Measurements from ENCODE around the gene AP2M1. TPM values are rescaled to one million over a fixed set of nuclear protein-coding genes. Genes with fewer than 3 reads are reported as not detected.

AP2M1 gene
- total and polyA plus RNA-seq, 5 experiments from 2014 or later = 181 to 271 (median 210) TPM

DNA sequence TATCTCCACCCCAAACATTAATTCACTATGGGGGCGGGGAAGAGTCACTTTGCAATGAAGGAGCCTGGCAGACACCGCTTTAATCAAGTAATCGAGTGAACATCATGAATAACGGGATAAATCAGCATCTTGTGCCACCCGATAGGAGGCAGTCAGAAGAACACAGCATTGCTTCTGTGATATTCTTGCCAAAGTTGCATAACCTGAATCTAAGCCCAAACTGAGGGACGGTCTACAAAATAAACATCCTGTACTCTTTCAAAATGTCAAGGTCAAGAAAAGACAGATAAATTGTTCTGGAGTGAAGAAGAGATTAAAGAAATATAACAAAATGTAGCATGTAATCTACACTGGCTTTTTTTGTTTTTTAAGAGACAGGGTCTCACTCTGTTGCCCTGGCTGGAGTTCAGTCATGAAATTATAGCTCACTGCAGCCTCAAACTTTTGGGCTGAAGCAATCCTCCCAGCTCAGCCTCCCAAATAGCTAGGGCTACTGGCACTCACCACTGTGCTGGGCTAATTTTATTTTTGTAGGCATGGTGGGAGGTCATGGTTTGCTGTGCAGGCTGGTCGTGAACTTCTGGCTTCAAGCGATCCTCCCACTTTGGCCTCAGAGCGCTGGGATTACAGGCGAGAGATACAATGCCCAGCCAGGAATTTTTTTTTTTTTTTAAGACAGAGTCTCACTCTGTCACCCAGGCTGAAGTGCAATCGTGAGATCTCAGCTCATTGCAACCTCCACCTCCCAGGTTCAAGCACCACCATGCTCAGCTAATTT is 34.7 kb downstream of the AP2M1 start:
- H3K36me3 Mint-ChIP-seq = no peaks in the 10 kb centered on the region
- no peaks in the 10 kb centered on the region for H3K9me3 Mint-ChIP-seq
- ATAC-seq (no peak), DNase-seq (no peak)
- no peak overlapping the region for H3K4me3 Mint-ChIP-seq
- POLR2A ChIA-PET = no interaction called here
- peaks cover 12 to 24% (median 14%) of the 10 kb centered on the region in 5 donors for H3K27me3 Mint-ChIP-seq
- H3K27ac Mint-ChIP-seq = no peak overlapping the region
- no peaks in the 10 kb centered on the region for H3K4me1 Mint-ChIP-seq

DNA sequence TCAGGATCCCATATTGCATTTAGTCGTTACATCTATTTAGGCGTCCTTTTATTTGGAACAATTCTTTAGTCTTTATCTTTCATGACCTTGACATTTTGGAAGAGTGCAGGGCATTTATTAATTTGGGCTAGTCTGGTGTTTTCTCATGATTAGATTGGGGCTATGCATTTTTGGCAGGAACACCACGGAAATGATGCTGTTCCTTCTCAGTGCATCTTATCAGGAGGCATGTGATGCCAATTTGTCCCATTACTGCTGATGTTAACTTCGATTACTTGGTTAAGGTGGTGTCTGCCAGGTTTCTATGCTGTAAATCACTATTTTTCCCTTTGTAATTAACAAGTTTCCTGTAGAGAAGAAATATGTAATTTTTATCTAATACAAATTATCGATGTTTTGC is 36.6 kb downstream of the AP2M1 start:
- POLR2A ChIA-PET = no interaction called here
- DNase-seq = no peak
- Mint-ChIP-seq H3K27me3 (peaks cover 10 to 21% (median 12%) of the 10 kb centered on the region in 5 donors), H3K4me1 (no peaks in the 10 kb centered on the region), H3K36me3 (no peaks in the 10 kb centered on the region), H3K27ac (no peak overlapping the region), H3K4me3 (no peak overlapping the region), H3K9me3 (no peaks in the 10 kb centered on the region)
- no peak for ATAC-seq

DNA sequence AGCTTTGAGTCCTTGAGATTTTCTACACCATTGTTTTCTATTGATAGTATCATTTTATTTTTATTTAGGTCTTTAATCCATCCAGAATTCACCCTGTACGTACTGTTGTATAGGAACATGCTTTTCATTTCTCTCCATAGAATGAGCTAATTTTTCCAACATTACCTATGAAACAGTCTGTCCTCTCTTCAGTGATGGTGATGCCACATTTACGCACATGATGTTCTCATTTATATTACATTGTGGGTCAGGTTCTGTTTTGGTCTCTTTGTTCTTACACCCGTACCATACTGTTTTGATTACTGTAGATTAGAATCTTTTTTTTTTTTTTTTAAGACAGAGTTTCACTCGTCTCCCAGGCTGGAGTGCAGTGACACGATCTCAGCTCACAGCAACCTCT is 37.1 kb downstream of the AP2M1 start:
- Mint-ChIP-seq H3K27ac (no peak overlapping the region), H3K4me3 (no peak overlapping the region), H3K9me3 (no peaks in the 10 kb centered on the region), H3K27me3 (peaks cover 6 to 17% (median 8%) of the 10 kb centered on the region in 5 donors), H3K4me1 (no peaks in the 10 kb centered on the region), H3K36me3 (no peaks in the 10 kb centered on the region)
- ATAC-seq = no peak
- DNase-seq = no peak
- POLR2A ChIA-PET = no interaction called here

DNA sequence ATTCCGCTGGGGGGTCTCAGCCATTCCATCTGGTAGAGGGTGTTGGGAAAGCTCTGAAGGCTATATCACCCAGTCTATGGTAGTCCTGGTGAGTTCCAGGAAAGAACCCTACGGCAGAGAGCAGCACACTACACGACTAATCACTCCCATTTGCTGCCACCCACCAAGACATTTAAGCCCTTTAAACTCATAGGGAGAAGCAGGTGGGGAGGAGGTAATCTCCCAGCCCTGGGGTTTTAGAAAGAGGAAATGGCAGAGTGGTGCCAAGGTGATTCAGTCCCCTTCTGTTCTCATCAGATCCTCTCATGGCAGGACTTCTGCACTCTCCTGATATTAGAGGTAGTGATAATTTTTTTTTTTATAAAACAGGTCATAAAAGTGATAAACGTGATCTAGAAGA is 44.2 kb downstream of the AP2M1 start:
- Mint-ChIP-seq H3K4me3 (no peak overlapping the region), H3K4me1 (no peaks in the 10 kb centered on the region), H3K9me3 (no peaks in the 10 kb centered on the region), H3K27ac (no peak overlapping the region), H3K27me3 (peaks cover 2 to 24% (median 13%) of the 10 kb centered on the region in 5 donors), H3K36me3 (no peaks in the 10 kb centered on the region)
- POLR2A ChIA-PET = no interaction called here
- DNase-seq (no peak), ATAC-seq (no peak)

DNA sequence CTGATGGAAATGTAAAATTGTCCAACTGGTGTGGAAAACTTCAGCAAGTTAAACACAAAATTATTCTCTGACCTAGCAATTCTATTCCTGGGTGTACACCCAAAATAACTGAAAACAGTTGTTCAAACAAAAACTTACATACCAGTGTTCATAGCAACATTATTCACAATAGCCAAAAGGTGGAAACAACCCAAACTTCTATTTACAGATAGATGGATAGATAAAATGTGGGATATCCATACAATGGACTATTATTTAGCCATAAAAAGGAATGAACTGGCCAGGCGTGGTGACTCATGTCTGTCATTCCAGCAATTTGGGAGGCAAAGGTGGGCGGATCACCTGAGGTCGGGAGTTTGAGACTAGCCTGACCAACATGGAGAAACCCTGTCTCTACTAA is 47.9 kb downstream of the AP2M1 start:
- ATAC-seq = no peak
- Mint-ChIP-seq H3K4me3 (no peak overlapping the region), H3K4me1 (peaks cover 0 to 2% (median 0%) of the 10 kb centered on the region in 4 donors), H3K27me3 (peaks cover 11 to 41% (median 32%) of the 10 kb centered on the region in 5 donors), H3K9me3 (no peaks in the 10 kb centered on the region), H3K27ac (no peak overlapping the region), H3K36me3 (no peaks in the 10 kb centered on the region)
- DNase-seq = no peak
- POLR2A ChIA-PET = no interaction called here

DNA sequence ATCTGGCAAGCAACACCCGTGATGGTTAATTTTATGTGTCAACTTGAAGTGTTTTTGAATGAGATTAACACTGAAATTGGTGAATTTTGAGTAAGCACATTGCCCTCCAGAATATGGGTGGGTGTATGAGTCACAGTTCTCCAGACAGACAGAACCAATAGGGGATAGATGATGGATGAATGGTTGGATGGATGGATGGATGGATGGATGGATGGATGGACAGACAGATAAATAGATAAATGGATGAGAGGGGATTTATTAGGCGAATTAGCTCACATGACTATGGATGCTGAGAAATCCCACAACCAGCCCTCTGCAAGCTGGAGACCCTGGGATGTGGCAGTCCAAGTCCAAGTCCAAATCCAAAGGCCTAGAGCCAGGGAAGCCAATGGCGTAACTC is 49.3 kb downstream of the AP2M1 start:
- no peak for DNase-seq
- no peaks in the 10 kb centered on the region for H3K9me3 Mint-ChIP-seq
- POLR2A ChIA-PET = no interaction called here
- no peak for ATAC-seq
- no peak overlapping the region for H3K4me3 Mint-ChIP-seq
- no peaks in the 10 kb centered on the region for H3K36me3 Mint-ChIP-seq
- H3K27me3 Mint-ChIP-seq = peaks cover 13 to 49% (median 39%) of the 10 kb centered on the region in 5 donors
- peaks cover 0 to 6% (median 4%) of the 10 kb centered on the region in 4 donors for H3K4me1 Mint-ChIP-seq
- H3K27ac Mint-ChIP-seq = peak overlapping the region in 1 of 10 donors; percentile 40

DNA sequence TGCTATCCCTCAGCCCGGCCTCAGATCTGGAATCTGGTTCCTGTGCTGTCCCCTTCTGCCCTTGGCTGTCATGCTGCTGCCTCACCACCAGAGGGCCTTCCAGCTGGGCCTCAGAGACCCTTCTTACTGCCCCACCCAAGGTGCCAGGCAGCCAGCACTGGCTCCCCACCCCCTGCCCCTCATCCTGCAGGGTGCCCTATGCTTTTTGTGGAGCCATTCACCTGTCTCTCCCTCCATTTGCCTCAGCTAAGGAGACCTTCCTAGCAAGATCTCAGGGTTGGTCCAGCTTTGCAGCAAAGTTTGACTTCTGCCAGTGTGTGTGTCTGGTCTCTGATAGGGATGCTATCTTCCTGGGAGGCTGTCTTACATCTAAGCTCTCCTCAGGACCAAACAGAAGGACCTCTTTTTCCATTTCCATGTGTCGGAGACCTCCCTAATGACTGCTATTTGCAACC is 52.9 kb downstream of the AP2M1 start:
- Mint-ChIP-seq H3K36me3 (peaks cover 0 to 2% (median 0%) of the 10 kb centered on the region in 3 donors), H3K27ac (no peak overlapping the region), H3K27me3 (peaks cover 28 to 62% (median 49%) of the 10 kb centered on the region in 5 donors), H3K4me1 (peaks cover 8 to 15% (median 11%) of the 10 kb centered on the region in 4 donors), H3K4me3 (no peak overlapping the region), H3K9me3 (no peaks in the 10 kb centered on the region)
- DNase-seq (peak in 9 of 10 donors; percentile 27 to 64 (median 54)), ATAC-seq (peak; percentile 29 to 31)
- POLR2A ChIA-PET = no interaction called here

DNA sequence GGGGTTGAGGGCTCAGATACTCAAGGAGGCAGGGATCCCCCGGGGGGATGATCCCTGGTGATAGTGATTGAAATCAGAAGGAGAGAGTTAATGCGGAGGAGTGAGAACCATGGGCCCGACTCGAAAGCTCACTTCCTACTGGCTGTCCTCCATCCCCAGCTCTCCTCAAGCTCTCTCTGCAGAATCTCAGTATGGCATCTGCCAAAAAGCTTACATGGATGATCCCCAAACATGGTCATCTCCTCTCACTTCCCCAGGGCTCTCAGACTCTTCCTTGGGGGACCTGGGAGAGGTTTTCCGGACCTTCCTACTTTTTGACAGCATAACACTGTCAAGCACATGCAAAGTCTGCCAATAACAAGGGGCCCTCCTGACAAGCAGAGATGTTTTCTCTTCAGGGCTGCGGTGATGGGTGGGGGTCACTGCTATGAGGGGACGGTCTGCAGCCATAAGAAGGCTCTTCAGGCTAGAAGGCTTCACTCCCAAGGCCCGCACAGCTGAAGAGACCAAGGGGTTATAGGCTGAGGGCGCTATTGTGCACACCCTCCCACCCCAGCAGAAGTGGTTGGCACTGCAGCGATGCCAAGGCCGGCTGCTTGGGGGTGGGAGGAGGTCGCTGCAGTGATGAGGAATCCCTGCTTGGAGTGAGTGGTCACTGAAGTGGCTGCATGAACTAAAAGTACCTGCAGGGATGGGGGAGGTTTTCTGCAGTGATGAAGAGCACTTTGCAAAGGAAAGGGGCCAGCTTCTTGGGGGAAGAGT is 53.9 kb downstream of the AP2M1 start:
- H3K36me3 Mint-ChIP-seq = peaks cover 0 to 2% (median 0%) of the 10 kb centered on the region in 3 donors
- no peak for DNase-seq
- H3K9me3 Mint-ChIP-seq = no peaks in the 10 kb centered on the region
- H3K4me1 Mint-ChIP-seq = peaks cover 8 to 15% (median 11%) of the 10 kb centered on the region in 4 donors
- POLR2A ChIA-PET = interaction anchor here (1.0 kb wide), 1 partner anchor 593 kb away, joined by 4 read pairs; the partner anchor contains the start of gene KLHL24
- peak overlapping the region; percentile 59 to 92 (median 74) for H3K4me3 Mint-ChIP-seq
- H3K27me3 Mint-ChIP-seq = peaks cover 31 to 72% (median 45%) of the 10 kb centered on the region in 5 donors
- ATAC-seq = no peak
- peak overlapping the region in 1 of 10 donors; percentile 72 for H3K27ac Mint-ChIP-seq

DNA sequence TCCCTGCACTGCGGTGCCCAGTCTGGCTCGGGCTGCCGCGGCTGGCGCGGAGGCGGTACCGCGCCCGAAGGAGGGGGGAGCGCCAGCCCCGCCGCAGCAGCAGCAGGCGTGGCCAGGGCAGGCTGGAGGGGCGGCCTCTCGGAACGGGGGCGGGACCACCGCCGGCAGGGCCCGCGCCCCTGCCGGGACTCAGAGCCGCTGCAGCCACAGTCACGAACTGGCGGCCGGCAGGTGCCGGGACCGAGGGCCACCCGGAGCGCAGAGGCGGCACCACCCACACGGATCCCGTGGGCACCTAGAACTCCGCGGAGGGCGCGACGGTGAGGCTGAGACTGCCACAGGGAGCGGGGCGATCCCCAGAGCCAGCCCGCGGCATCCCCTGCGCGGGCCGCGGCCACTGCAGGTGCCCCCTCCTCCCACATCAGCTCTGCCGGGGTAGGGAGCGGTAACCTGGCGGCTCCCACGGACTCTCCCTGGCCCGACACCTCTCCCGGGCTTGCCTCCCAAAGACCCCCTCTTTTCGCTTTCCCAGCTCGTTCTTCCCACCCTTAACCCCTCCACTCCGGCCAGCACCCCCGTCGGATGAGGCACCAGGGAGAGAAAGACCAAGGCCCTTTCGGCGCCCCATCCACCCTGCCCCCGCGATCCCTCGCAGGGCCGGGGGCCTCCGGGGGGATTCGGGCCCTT is 54.9 kb downstream of the AP2M1 start, which contains the start of gene VWA5B2:
VWA5B2 (plus strand) TSS at position 192 of the 687 bp plus-strand sequence. CDS start 944 bp downstream, outside the sequence.
- peak within 1 kb of the TSS in 1 of 10 donors; percentile 72 for H3K27ac Mint-ChIP-seq
- H3K4me1 Mint-ChIP-seq = peaks cover 8 to 15% (median 11%) of the 10 kb centered on the region in 4 donors
- ATAC-seq (peak; percentile 96), DNase-seq (peak; percentile 63 to 86 (median 75))
- H3K4me3 Mint-ChIP-seq = peak within 1 kb of the TSS; percentile 59 to 92 (median 74)
- peaks cover 28 to 74% (median 42%) of the 10 kb centered on the region in 5 donors for H3K27me3 Mint-ChIP-seq
- H3K36me3 Mint-ChIP-seq = peaks cover 0 to 2% (median 0%) of the 10 kb centered on the region in 3 donors
- POLR2A ChIA-PET = interaction anchor here (0.8 to 1.4 kb wide), 4 partner anchors 10 to 594 kb away, joined by 3 to 4 read pairs (median 4); partner anchors contain the start of genes EEF1AKMT4, KLHL24 and PARL
- no peaks in the 10 kb centered on the region for H3K9me3 Mint-ChIP-seq

DNA sequence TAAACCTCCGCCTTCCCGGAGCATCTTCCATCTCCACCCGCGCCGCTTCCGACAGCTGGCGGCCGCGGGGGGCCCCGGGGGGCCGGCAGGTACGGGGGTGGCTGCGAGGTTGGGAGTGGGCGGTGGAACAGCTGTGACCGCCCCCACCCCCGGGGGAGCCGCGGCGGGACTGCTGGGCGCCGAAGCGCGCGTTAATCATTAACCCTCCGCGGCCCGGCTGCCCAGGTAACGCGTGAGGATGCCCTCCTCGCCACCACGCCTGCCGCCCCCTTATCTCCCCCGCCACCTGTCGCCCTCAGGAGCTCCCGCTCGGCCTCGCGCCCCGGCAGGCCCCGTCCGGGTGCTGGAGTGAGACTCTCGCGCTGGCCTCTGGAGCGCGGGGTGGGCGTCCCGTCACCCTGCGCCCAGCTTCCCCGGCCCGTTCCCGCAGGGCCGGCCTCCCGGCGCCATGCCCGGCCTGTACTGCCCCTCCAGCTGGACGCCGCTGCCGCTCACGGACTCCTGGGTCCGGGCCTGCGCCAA is 55.5 kb downstream of the AP2M1 start:
- Mint-ChIP-seq H3K27ac (no peak overlapping the region), H3K4me1 (peaks cover 8 to 15% (median 11%) of the 10 kb centered on the region in 4 donors), H3K4me3 (peak overlapping the region in 4 of 10 donors; percentile 51 to 70 (median 64)), H3K27me3 (peaks cover 28 to 69% (median 41%) of the 10 kb centered on the region in 5 donors), H3K36me3 (peaks cover 0 to 2% (median 0%) of the 10 kb centered on the region in 3 donors), H3K9me3 (no peaks in the 10 kb centered on the region)
- no peak for ATAC-seq
- POLR2A ChIA-PET = interaction anchor here (0.8 to 1.4 kb wide), 3 partner anchors 9 to 346 kb away, joined by 3 to 4 read pairs (median 3); partner anchors contain the start of genes EEF1AKMT4 and PARL
- no peak for DNase-seq

DNA sequence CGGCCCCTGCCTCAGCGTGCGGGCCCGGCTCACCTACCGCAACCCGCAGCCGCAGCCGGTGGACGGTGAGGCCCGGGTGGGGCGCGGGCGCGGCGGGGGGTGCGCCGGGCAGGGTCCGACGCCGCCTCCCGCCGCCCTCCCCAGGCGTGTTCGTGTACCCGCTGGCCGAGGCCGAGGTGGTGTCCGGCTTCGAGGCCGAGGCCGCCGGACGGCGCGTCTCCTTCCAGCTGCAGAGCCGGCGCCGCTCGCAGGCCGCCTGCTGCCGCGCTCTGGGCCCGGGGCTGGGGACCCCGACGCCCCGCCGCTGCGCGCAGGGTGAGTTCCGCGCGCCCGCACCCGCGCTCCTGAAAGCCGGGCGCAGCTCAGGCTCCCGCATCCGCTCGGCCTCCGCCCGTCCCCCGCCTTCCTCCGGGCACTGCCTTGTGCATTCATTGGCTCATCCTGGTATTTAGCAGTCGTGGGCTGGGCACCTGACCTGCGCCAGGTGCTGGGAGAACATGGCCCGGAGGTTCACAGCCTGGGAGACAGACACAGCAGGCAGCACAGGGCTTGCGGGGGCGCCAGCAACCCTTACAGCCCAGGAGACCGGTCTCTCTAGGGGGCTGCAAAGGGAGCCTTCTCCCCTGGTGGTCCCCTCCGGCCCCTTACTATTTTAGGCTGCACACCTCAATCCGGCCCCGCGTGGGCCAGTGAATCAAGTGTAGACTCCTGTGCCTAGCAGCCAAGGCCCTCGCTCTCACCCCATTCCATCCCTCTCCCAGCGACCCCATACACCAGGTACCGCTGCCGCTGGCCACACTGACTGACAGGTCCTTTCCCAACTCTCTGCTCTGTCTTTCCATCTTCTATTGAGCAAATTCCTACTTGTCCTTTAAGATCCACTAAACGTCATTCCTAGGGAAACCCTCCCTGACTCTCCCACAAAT is 56.2 kb downstream of the AP2M1 start:
- H3K9me3 Mint-ChIP-seq = no peaks in the 10 kb centered on the region
- POLR2A ChIA-PET = interaction anchor here (1.4 kb wide), 1 partner anchor 8 kb away, joined by 4 read pairs; no protein-coding TSS in a partner anchor
- peak overlapping the region in 2 of 10 donors; percentile 57 to 78 for H3K27ac Mint-ChIP-seq
- peaks cover 8 to 15% (median 11%) of the 10 kb centered on the region in 4 donors for H3K4me1 Mint-ChIP-seq
- peaks cover 0 to 2% (median 0%) of the 10 kb centered on the region in 3 donors for H3K36me3 Mint-ChIP-seq
- peak overlapping the region; percentile 60 to 93 (median 84) for H3K4me3 Mint-ChIP-seq
- peaks cover 28 to 62% (median 37%) of the 10 kb centered on the region in 5 donors for H3K27me3 Mint-ChIP-seq
- DNase-seq (no peak), ATAC-seq (no peak)
